ENCODE results near the gene PTPRG. TPM values are rescaled to one million over a fixed set of nuclear protein-coding genes. Genes with fewer than 3 reads are reported as not detected.
A peak's percentile ranks its signal among the peaks of the same experiment; 100 is the strongest.

Gene PTPRG
- total and polyA plus RNA-seq, 11 donors, result 8.0 to 48.5 (median 35.4) TPM

- H3K27me3 ChIP-seq, result no peaks in the 10 kb centered on the region
- no peak for TF ChIP-seq POLR2A (IDR thresholded peaks at IDR 0.05)
- no peak for TF ChIP-seq CTCF (IDR thresholded peaks at IDR 0.05)
- intact Hi-C loops (cut with DNase I), result no loop called here
- H3K27ac ChIP-seq, result peak overlapping the region in 5 of 12 donors; percentile 2 to 39 (median 12)
- ATAC-seq (peak in 3 of 4 donors; percentile 31 to 66 (median 57)), DNase-seq (no peak)
- no peaks in the 10 kb centered on the region for H3K36me3 ChIP-seq
- H3K9me3 ChIP-seq, result no peaks in the 10 kb centered on the region
- no peak overlapping the region for H3K4me3 ChIP-seq
- H3K4me1 ChIP-seq, result peaks cover 0 to 61% (median 31%) of the 10 kb centered on the region in 12 donors
- 28 to 35% (median 30%) methylated on average over 2 of the region's 2 CpGs for WGBS, 4 donors
Observed at GRCh38 chr3:61979638-61980037, 418.3 kb downstream of the PTPRG start.

- Histone ChIP-seq H3K9me3 (no peaks in the 10 kb centered on the region), H3K4me1 (peaks cover 0 to 60% (median 31%) of the 10 kb centered on the region in 12 donors), H3K4me3 (no peak overlapping the region), H3K27me3 (no peaks in the 10 kb centered on the region), H3K27ac (peak overlapping the region in 6 of 12 donors; percentile 2 to 39 (median 16)), H3K36me3 (no peaks in the 10 kb centered on the region)
- ATAC-seq, result peak in 1 of 4 donors; percentile 26
- TF ChIP-seq CTCF (IDR thresholded peaks at IDR 0.05), result no peak
- no peak for TF ChIP-seq POLR2A (IDR thresholded peaks at IDR 0.05)
- intact Hi-C loops (cut with DNase I), result no loop called here
- WGBS, 4 donors, result 43 to 54% (median 49%) methylated on average over 4 of the region's 4 CpGs
- DNase-seq, result no peak
Observed at GRCh38 chr3:61980041-61980440, 418.7 kb downstream of the PTPRG start.

- DNase-seq (no peak), ATAC-seq (peak in 2 of 4 donors; percentile 8 to 25)
- Histone ChIP-seq H3K9me3 (no peaks in the 10 kb centered on the region), H3K4me3 (no peak overlapping the region), H3K27ac (no peak overlapping the region), H3K27me3 (no peaks in the 10 kb centered on the region), H3K4me1 (peaks cover 0 to 60% (median 29%) of the 10 kb centered on the region in 12 donors), H3K36me3 (no peaks in the 10 kb centered on the region)
- whole genome bisulfite sequencing, 4 donors, result 89 to 94% (median 91%) methylated on average over 7 of the region's 7 CpGs
- intact Hi-C loops (cut with DNase I), result no loop called here
- no peak for TF ChIP-seq CTCF (IDR thresholded peaks at IDR 0.05)
- no peak for TF ChIP-seq POLR2A (IDR thresholded peaks at IDR 0.05)
Observed at GRCh38 chr3:61981060-61981459, 419.7 kb downstream of the PTPRG start.

GRCh38 chr3:61983479-61983878 lies 422.1 kb downstream of the PTPRG start:
- intact Hi-C loops (cut with DNase I), result no loop called here
- Histone ChIP-seq H3K9me3 (no peaks in the 10 kb centered on the region), H3K4me1 (peaks cover 0 to 49% (median 17%) of the 10 kb centered on the region in 12 donors), H3K27me3 (no peaks in the 10 kb centered on the region), H3K36me3 (no peaks in the 10 kb centered on the region), H3K27ac (no peak overlapping the region), H3K4me3 (no peak overlapping the region)
- ATAC-seq, result no peak
- no peak for DNase-seq
- TF ChIP-seq CTCF (IDR thresholded peaks at IDR 0.05) (no peak), POLR2A (IDR thresholded peaks at IDR 0.05) (no peak)
